Effector memory CD8-positive, alpha-beta T cell (primary cell): ENCODE results near the gene GPR152.
"Not testable (repeated sequence)": the region's sequence is repeated elsewhere in the genome, so short reads cannot be mapped to it uniquely, and the experiment has no call there.

Experiments
- ATAC-seq: fragments of 150-1000 bp; cut with Tn5 transposase; replicated peaks from 2 replicates; pipeline ENCODE4 v1.10.0; 2021; ENCODE audit warnings: mild to moderate bottlenecking, moderate library complexity
- DNase-seq, 3 experiments: peaks; one replicate each; pipeline ENCODE4 v3.0.0; 2021
- H3K27ac Mint-ChIP-seq, 2 donors: one replicate each; pipeline ENCODE4 v1.8.0; 2022; ENCODE audit warnings: mild to moderate bottlenecking in 2 of 2, mixed read lengths in 2 of 2, moderate library complexity in 2 of 2
- H3K27me3 Mint-ChIP-seq, 2 donors: one replicate each; pipeline ENCODE4 v1.8.0; 2022; ENCODE audit warnings: mixed read lengths in 2 of 2
- H3K36me3 Mint-ChIP-seq: one replicate; pipeline ENCODE4 v1.8.0; 2022; ENCODE audit warnings: mild to moderate bottlenecking, moderate library complexity, mixed read lengths; ENCODE audit not compliant: insufficient read depth
- H3K4me1 Mint-ChIP-seq, 2 donors: one replicate each; pipeline ENCODE4 v1.8.0; 2022; ENCODE audit warnings: low read depth in 2 of 2, mixed read lengths in 2 of 2
- H3K4me3 Mint-ChIP-seq, 2 donors: one replicate each; pipeline ENCODE4 v1.8.0; 2022; ENCODE audit warnings: mild to moderate bottlenecking in 2 of 2, mixed read lengths in 2 of 2, moderate library complexity in 2 of 2
- H3K9me3 Mint-ChIP-seq, 2 donors: one replicate each; pipeline ENCODE4 v1.8.0; 2022; ENCODE audit warnings: mixed read lengths in 2 of 2

The GPR152 gene

DNA sequence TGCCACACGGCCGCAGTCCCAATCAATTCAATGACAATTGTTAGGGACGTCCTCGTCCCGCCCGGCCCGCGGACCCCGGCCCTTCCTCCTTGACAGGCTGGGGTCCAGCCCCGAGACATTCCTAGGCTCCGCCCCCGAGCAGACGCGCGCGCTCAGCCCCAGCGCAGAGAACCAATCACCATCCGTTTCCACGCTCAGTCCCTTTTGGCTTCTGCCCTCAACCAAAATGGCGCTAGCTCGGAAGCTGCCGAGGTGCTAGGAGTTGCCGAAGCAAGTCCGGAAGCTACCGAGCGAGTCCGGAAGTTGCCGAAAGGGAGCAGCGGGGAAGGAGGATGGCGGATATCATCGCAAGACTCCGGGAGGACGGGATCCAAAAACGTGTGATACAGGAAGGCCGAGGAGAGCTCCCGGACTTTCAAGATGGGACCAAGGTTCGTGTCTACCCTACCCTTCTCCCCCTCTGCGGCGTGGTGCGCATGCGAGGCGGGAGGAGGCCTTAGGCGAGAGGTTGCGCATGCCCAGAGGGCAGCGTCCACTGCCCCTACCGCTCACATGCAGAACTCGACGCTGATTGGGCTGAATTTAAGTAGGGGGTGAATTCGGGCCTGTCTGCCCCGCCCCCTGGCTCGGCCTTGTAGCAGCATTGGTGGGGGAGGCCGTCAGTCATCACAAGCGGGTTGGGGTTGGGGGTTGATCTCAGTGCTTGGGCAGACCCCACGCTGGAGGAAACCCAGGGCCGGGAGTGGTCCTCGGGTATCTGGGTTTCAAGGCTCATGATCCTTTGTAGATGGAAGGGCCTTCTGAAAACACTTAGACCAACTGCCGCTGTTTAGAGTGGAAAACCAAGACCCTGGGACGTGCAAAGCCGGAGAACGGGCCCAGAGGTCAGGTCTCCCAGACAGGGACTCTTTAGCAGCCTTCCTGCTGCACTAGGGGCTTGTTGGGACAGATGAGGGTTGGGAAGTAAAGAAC, 30.6 kb upstream of the GPR152 start, which contains the start of gene AIP:
Gene AIP, plus strand, starts transcription at position 200 of the 972 bp plus-strand sequence. Its CDS starts 133 bp downstream, at position 333.
- peak; percentile 78 for ATAC-seq
- Mint-ChIP-seq H3K36me3 (peaks cover 45% of the 10 kb centered on the region), H3K4me3 (peak within 1 kb of the TSS; percentile 91 to 94), H3K27ac (peak within 1 kb of the TSS; percentile 96 to 97), H3K27me3 (no peaks in the 10 kb centered on the region), H3K4me1 (peaks cover 51 to 53% of the 10 kb centered on the region in 2 donors), H3K9me3 (no peaks in the 10 kb centered on the region)
- peak; percentile 97 to 99 (median 97) for DNase-seq

DNA sequence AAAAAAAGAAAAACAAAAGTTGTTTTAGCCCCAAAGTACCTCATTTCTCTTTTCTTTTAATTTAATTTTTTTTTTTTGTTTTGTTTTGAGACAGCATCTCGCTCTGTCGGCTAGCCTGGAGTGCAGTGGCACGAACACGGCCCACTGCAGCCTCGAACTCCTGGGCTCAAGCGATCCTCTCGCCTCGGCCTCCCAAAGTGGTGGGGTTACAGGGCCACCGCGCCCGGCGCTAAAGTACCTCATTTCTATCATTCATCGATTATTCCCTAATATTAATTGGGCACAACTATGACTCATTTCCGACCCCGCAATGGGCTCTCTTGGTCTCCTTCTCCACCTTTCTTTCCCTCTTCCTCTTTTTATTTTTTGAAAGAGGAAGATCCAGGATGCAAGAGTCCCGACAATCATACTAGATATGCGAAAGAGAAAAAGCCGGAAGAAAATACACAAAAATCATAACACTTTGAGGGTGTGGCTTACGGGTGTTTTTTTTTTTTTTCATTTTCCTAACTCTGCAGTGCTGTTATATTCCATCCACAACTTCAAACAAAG, 29.8 kb upstream of the GPR152 start:
- Mint-ChIP-seq H3K27ac (peak overlapping the region; percentile 96 to 97), H3K9me3 (no peaks in the 10 kb centered on the region), H3K4me1 (peaks cover 44 to 46% of the 10 kb centered on the region in 2 donors), H3K36me3 (peaks cover 37% of the 10 kb centered on the region), H3K27me3 (no peaks in the 10 kb centered on the region), H3K4me3 (peak overlapping the region; percentile 91 to 94)
- no peak for DNase-seq
- peak; percentile 9 for ATAC-seq

- H3K36me3 Mint-ChIP-seq, H3K27me3 Mint-ChIP-seq, H3K9me3 Mint-ChIP-seq, DNase-seq, H3K4me3 Mint-ChIP-seq, ATAC-seq, H3K4me1 Mint-ChIP-seq, H3K27ac Mint-ChIP-seq: not testable (repeated sequence)
These were observed 25.0 kb upstream of the GPR152 start for GRCh38 chr11:67477344-67478050.

GRCh38 chr11:67476692-67477091, 24.2 kb upstream of the GPR152 start:
- H3K9me3 Mint-ChIP-seq, H3K4me1 Mint-ChIP-seq, H3K36me3 Mint-ChIP-seq, ATAC-seq, H3K27me3 Mint-ChIP-seq, H3K4me3 Mint-ChIP-seq, H3K27ac Mint-ChIP-seq, DNase-seq: not testable (repeated sequence)

GRCh38 chr11:67472882-67473281, 20.4 kb upstream of the GPR152 start:
- ATAC-seq (no peak), DNase-seq (no peak)
- H3K4me1 Mint-ChIP-seq: peaks cover 5 to 10% of the 10 kb centered on the region in 2 donors
- no peaks in the 10 kb centered on the region for H3K9me3 Mint-ChIP-seq
- H3K36me3 Mint-ChIP-seq: peaks cover under 1% of the 10 kb centered on the region
- H3K27me3 Mint-ChIP-seq: no peaks in the 10 kb centered on the region
- H3K4me3 Mint-ChIP-seq: no peak overlapping the region
- no peak overlapping the region for H3K27ac Mint-ChIP-seq

GRCh38 chr11:67470337-67471002, 17.9 kb upstream of the GPR152 start:
- Mint-ChIP-seq H3K36me3 (peaks cover 6% of the 10 kb centered on the region), H3K27me3 (no peaks in the 10 kb centered on the region), H3K4me3 (peak overlapping the region; percentile 89 to 90), H3K9me3 (no peaks in the 10 kb centered on the region), H3K27ac (peak overlapping the region in 1 of 2 donors; percentile 82), H3K4me1 (peaks cover 19 to 26% of the 10 kb centered on the region in 2 donors)
- no peak for DNase-seq
- no peak for ATAC-seq

GRCh38 chr11:67469508-67469811, 16.9 kb upstream of the GPR152 start:
- ATAC-seq (no peak), DNase-seq (no peak)
- no peaks in the 10 kb centered on the region for H3K9me3 Mint-ChIP-seq
- no peaks in the 10 kb centered on the region for H3K27me3 Mint-ChIP-seq
- H3K27ac Mint-ChIP-seq: peak overlapping the region; percentile 44 to 82
- peak overlapping the region; percentile 89 to 90 for H3K4me3 Mint-ChIP-seq
- peaks cover 12% of the 10 kb centered on the region for H3K36me3 Mint-ChIP-seq
- peaks cover 27 to 33% of the 10 kb centered on the region in 2 donors for H3K4me1 Mint-ChIP-seq

DNA sequence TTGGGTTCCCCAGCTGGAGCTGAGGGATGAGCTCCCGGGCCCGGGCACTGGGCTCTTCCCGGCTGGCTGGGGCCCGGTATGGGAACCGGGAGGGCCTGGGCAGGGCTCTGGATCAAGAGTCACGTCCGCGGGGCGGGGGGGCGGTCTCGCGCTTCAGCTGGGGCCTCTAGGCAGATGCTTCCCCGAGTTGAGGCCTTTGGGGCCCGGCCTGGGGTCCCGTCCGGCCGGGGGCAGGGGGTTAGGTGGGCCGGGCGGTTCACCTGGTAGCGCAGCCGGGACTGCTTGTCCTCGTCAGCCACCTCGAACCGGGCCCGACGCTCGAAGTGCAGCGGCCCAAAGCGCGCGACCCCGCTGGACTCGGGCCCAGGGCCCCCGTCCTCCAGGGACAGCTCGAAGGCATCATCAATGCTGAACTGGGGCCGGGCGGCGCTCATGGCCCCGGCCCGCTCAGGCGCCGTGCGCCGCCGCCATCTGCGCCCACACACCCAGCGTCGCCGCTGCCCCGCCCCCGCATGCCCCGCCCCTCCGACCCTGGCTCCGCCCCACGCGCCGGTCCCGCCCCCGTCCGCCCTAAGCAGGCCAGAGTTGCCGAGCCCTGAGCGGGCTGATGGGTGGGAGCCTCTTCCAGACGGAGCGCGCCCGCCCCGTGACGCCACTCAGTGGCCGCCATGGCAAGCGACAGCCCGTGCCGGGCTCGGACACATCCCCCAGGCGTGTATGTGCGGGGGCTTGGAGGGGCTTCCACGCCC, 16.4 kb upstream of the GPR152 start, which contains the start of gene TMEM134:
Gene TMEM134, minus strand, starts transcription at position 493 of the 749 bp plus-strand sequence. Its CDS starts 59 bp downstream, at position 434.
- no peaks in the 10 kb centered on the region for H3K27me3 Mint-ChIP-seq
- peaks cover 31 to 37% of the 10 kb centered on the region in 2 donors for H3K4me1 Mint-ChIP-seq
- no peaks in the 10 kb centered on the region for H3K9me3 Mint-ChIP-seq
- H3K27ac Mint-ChIP-seq: peak within 1 kb of the TSS; percentile 87 to 88
- H3K4me3 Mint-ChIP-seq: peak within 1 kb of the TSS; percentile 89 to 90
- peaks cover 17% of the 10 kb centered on the region for H3K36me3 Mint-ChIP-seq
- ATAC-seq (peak; percentile 76), DNase-seq (peak; percentile 83 to 86 (median 86))

GRCh38 chr11:67468456-67468758, 15.9 kb upstream of the GPR152 start:
- DNase-seq (no peak), ATAC-seq (no peak)
- Mint-ChIP-seq H3K4me1 (peaks cover 31 to 37% of the 10 kb centered on the region in 2 donors), H3K4me3 (peak overlapping the region; percentile 89 to 90), H3K36me3 (peaks cover 18% of the 10 kb centered on the region), H3K27me3 (no peaks in the 10 kb centered on the region), H3K27ac (peak overlapping the region; percentile 87 to 88), H3K9me3 (no peaks in the 10 kb centered on the region)

DNA sequence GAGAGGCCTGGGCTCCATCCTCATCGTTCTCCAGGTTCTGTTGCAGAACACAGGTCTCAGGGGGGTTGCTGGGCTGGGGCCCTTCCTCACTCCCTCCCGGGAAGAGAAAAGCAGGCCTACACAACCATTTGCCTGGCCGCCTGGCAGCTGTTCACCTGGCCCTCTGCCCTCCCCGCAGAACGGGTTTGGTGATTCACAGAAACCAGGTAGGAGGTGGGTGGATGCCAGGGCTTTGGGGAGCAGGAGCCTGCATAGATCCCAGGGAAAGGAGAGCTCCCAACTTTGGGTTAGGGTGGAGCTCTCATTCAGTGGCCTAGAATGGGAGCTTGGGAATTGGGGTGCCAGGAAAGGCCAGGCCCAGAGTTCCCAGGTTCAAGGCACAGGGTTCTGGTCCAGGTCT, 15.5 kb upstream of the GPR152 start:
- H3K27ac Mint-ChIP-seq: peak overlapping the region; percentile 87 to 88
- no peaks in the 10 kb centered on the region for H3K27me3 Mint-ChIP-seq
- peaks cover 18% of the 10 kb centered on the region for H3K36me3 Mint-ChIP-seq
- ATAC-seq (no peak), DNase-seq (no peak)
- peak overlapping the region; percentile 89 to 90 for H3K4me3 Mint-ChIP-seq
- peaks cover 31 to 37% of the 10 kb centered on the region in 2 donors for H3K4me1 Mint-ChIP-seq
- no peaks in the 10 kb centered on the region for H3K9me3 Mint-ChIP-seq

- no peak for DNase-seq
- H3K27ac Mint-ChIP-seq: peak overlapping the region; percentile 79 to 87
- ATAC-seq: no peak
- no peaks in the 10 kb centered on the region for H3K27me3 Mint-ChIP-seq
- peaks cover 31 to 37% of the 10 kb centered on the region in 2 donors for H3K4me1 Mint-ChIP-seq
- H3K9me3 Mint-ChIP-seq: no peaks in the 10 kb centered on the region
- peak overlapping the region; percentile 89 to 90 for H3K4me3 Mint-ChIP-seq
- peaks cover 18% of the 10 kb centered on the region for H3K36me3 Mint-ChIP-seq
These were observed 14.6 kb upstream of the GPR152 start for GRCh38 chr11:67466962-67467771.

DNA sequence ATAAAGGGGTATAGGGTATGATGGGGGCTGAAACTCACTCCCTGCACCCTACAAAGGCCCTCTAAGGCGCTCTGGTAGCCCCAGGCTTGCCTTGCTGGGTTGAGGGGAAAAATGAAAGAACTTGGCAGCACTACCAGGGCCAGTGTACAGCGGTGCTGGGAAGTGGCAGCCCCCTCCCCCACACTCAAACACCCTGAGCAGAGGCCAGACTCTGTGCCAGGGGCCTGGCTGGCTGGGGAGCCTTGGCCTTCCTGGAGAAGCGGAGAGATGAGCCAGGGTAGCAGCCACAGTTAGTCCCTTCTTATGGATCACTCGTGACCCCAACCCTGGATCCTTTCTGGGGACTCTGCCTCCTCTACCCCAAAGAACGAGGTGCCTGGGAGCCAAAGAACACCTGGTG, 13.8 kb upstream of the GPR152 start:
- Mint-ChIP-seq H3K36me3 (peaks cover 18% of the 10 kb centered on the region), H3K27me3 (no peaks in the 10 kb centered on the region), H3K4me3 (no peak overlapping the region), H3K27ac (no peak overlapping the region), H3K4me1 (peaks cover 31 to 37% of the 10 kb centered on the region in 2 donors), H3K9me3 (no peaks in the 10 kb centered on the region)
- DNase-seq (no peak), ATAC-seq (no peak)
